Body of pancreas (tissue), 4 donors: ENCODE data around the gene ZFP91. TPM values are rescaled to one million over a fixed set of nuclear protein-coding genes. Genes with fewer than 3 reads are reported as not detected.

ENCODE experiments used
- ATAC-seq: fragments of 150-250 bp; one replicate; pipeline ENCODE4 v1.9.1; 2016
- DNase-seq, 4 donors: peaks; one replicate each; pipeline ENCODE4 v3.0.0-alpha.2; 2019
- H3K27ac ChIP-seq, 4 donors: fragments of 200-600 bp; sonication (generic); 1 replicate in 3 of 4; 2 replicates in 1 of 4; pipeline versions ENCODE4 v1.5.1 to v1.6.1; 2016 to 2019; ENCODE audit warnings: mild to moderate bottlenecking in 1 of 4, mixed read lengths in 1 of 4, moderate library complexity in 1 of 4
- H3K27me3 ChIP-seq, 2 donors: fragments of 200-600 bp; sonication (generic); one replicate each; pipeline ENCODE4 v1.6.0; 2016; ENCODE audit warnings: mild to moderate bottlenecking in 1 of 2
- H3K36me3 ChIP-seq, 2 donors: fragments of 200-600 bp; sonication (generic); replicated peaks in 1 of 2; 2 replicates each; pipeline ENCODE4 v1.5.1; 2016; ENCODE audit warnings: low read depth in 2 of 2; ENCODE audit not compliant: insufficient read depth in 1 of 2
- H3K4me1 ChIP-seq: fragments of 200-600 bp; sonication (generic); one replicate; pipeline ENCODE4 v1.6.0; 2016
- H3K4me3 ChIP-seq, 2 donors: fragments of 200-600 bp; sonication (generic); 1 replicate in 1 of 2; 2 replicates in 1 of 2; pipeline ENCODE4 v1.5.1; 2016 to 2019
- H3K9me3 ChIP-seq, 3 donors: fragments of 200-600 bp; sonication (generic); 1 replicate in 2 of 3; 2 replicates in 1 of 3; pipeline ENCODE4 v1.5.1; 2016
- POLR2A ChIP-seq, 3 donors: fragments of 450-650 bp; IDR thresholded peaks; one replicate each; pipeline ENCODE4 v1.6.1; 2016; ENCODE audit warnings: antibody characterized with exemption in 3 of 3, mild to moderate bottlenecking in 2 of 3
- WGBS, 2 donors: methylation state at CpG; one replicate each; pipeline ENCODE4 v1.1.5; 2017; 5-methylcytosine and 5-hydroxymethylcytosine counted together
- intact Hi-C: fragments of 100-400 bp; cut with DNase I; formaldehyde crosslinking; loops from one replicate; pipeline ENCODE4 v1.15.1; 2023
- total RNA-seq, 2 donors: library from RNA; depleted of rRNA; stranded (reverse); fragments of >200 nt; gene quantifications; one replicate each; pipeline ENCODE4 v1.1.0, GENCODE V29; 2016
- TF ChIP-seq, protein P1 (sequence below), 7 experiments: fragments of 450-650 bp in 4 of 7; fragments of 200-600 bp in 3 of 7; sonication (generic) in 3 of 7; IDR thresholded peaks; one replicate each; pipeline ENCODE4 v1.5.1; 2016 to 2019; ENCODE audit warnings: antibody characterized with exemption in 7 of 7

The ZFP91 gene
- total RNA-seq, 2 donors from 2014 or later, result 25.4 to 25.7 TPM

DNA sequence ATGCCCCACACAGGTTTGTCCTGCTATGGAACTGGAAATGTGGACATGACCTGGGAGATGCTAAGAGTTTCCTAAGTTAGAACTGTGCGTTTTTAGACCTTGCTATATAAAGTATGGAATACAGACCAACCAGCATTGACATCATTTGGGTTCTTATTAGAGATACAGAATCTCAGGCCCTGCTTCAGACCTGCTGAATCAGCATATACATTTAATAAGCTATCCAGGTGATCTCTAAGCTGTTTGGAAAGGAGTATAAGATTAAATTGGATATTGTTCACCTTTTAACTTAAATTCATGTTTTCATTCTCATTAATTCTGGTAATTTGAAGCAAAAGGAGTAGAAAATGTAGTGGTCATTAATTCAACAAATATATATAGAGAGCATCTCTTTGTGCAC, 36.7 kb downstream of the ZFP91 start:
- DNase-seq (no peak), ATAC-seq (no peak)
- Histone ChIP-seq H3K4me1 (peaks cover 21% of the 10 kb centered on the region), H3K4me3 (no peak overlapping the region), H3K27ac (no peak overlapping the region), H3K36me3 (peaks cover 0 to 31% of the 10 kb centered on the region in 2 donors), H3K27me3 (no peaks in the 10 kb centered on the region), H3K9me3 (no peaks in the 10 kb centered on the region)
- TF ChIP-seq, protein P1, sequence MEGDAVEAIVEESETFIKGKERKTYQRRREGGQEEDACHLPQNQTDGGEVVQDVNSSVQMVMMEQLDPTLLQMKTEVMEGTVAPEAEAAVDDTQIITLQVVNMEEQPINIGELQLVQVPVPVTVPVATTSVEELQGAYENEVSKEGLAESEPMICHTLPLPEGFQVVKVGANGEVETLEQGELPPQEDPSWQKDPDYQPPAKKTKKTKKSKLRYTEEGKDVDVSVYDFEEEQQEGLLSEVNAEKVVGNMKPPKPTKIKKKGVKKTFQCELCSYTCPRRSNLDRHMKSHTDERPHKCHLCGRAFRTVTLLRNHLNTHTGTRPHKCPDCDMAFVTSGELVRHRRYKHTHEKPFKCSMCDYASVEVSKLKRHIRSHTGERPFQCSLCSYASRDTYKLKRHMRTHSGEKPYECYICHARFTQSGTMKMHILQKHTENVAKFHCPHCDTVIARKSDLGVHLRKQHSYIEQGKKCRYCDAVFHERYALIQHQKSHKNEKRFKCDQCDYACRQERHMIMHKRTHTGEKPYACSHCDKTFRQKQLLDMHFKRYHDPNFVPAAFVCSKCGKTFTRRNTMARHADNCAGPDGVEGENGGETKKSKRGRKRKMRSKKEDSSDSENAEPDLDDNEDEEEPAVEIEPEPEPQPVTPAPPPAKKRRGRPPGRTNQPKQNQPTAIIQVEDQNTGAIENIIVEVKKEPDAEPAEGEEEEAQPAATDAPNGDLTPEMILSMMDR (IDR thresholded peaks at IDR 0.05), result no peak
- TF ChIP-seq POLR2A (IDR thresholded peaks at IDR 0.05), result no peak
- WGBS, 2 donors, result 83 to 92% methylated on average over 1 of the region's 1 CpG
- intact Hi-C loops, result no loop called here

DNA sequence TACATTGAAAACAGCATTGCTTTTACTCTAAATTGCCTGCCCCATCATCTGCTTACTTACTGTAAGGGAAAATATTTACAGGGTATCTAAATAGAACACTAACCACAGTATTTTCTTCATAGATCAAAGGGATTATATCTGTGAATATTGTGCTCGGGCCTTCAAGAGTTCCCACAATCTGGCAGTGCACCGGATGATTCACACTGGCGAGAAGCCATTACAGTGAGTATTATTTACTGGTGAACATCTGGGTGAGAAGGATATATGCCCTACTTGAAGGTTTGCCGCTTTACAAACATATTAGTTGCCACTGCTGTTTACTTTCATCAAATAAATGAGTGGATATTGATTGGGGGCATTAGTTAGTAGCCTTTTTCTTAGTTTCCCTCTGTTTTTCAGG, 37.7 kb downstream of the ZFP91 start:
- Histone ChIP-seq H3K9me3 (no peaks in the 10 kb centered on the region), H3K27ac (peak overlapping the region in 2 of 4 donors; percentile 13 to 40), H3K27me3 (no peaks in the 10 kb centered on the region), H3K4me3 (no peak overlapping the region), H3K36me3 (peaks cover 0 to 25% of the 10 kb centered on the region in 2 donors), H3K4me1 (peaks cover 21% of the 10 kb centered on the region)
- intact Hi-C loops, result no loop called here
- DNase-seq, result peak; percentile 57 to 74 (median 68)
- TF ChIP-seq, protein P1 (IDR thresholded peaks at IDR 0.05), result no peak
- no peak for TF ChIP-seq POLR2A (IDR thresholded peaks at IDR 0.05)
- ATAC-seq, result peak; percentile 74
- 22 to 38% methylated on average over 4 of the region's 4 CpGs for WGBS, 2 donors

DNA sequence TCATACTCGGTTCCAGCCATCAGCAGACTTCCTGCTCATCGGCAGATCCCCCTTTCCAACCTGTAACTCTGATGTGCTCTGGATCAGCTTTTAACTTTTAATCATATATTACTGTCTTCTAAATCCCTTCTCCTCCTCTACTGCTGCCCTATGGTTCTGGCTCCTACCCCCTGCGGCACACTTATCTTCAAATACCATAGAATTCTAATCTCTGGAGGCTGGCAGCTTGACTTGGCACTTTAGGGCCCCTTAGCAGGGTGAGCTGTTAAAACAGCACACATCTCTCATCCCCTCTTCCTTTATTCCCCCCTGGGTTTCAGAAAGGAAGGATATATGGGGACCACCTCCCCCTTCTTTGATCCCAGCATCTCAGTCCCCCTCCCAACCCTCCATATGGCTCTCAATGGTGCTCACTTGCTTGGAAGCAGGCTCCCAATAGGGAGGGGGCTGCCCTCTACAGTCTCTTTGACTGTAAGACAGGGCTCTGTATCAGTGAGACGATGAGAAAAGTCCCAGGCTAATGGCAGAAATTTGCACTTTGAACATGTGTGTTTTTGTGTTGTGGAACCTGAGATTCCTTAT, 39.2 kb downstream of the ZFP91 start:
- ATAC-seq, result no peak
- DNase-seq, result peak in 1 of 4 donors; percentile 35
- intact Hi-C loops, result no loop called here

DNA sequence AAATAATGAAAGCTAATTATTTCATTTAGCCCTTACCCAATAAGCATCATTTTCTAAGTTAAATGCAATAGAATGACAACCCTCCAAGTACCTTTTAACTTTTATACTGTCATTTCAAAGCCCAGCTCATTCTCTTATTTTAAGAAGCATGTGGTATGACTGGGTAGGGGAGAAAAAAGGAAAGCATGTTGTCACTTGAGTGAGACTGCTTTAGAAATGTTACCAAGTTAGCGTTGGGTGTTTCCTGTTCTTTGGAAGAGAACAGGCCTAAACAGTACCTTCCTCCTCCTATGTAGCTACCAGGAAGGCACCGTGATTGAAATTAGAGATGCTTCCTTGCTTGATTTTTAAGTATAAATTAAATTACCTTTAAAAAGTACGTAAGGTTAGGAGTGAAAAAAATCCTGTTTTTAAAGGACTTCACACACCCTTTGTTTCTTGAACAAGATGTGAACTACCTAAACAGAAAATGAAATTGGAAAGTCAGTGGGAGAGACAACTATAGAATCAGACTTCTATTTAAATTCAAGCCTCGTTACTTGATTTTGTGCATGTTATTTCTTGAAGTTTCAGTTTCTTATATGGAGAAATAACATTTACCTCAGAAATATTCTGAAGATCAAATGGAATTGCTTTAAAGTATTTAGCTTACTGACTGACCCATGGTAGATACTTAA, 42.9 kb downstream of the ZFP91 start:
- DNase-seq (no peak), ATAC-seq (no peak)
- no peaks in the 10 kb centered on the region for H3K27me3 ChIP-seq
- H3K36me3 ChIP-seq, result peaks cover 7 to 11% of the 10 kb centered on the region in 2 donors
- 79 to 90% methylated on average over 4 of the region's 4 CpGs for WGBS, 2 donors
- intact Hi-C loops, result no loop called here
- peak overlapping the region in 1 of 4 donors; percentile 5 for H3K27ac ChIP-seq
- TF ChIP-seq, protein P1 (IDR thresholded peaks at IDR 0.05), result no peak
- TF ChIP-seq POLR2A (IDR thresholded peaks at IDR 0.05), result no peak
- peaks cover 16% of the 10 kb centered on the region for H3K4me1 ChIP-seq
- H3K4me3 ChIP-seq, result no peak overlapping the region
- no peaks in the 10 kb centered on the region for H3K9me3 ChIP-seq

More for the DNA sequence above, 39.2 kb downstream of the ZFP91 start:
- 58 to 61% methylated on average over 4 of the region's 4 CpGs for WGBS, 2 donors
- peaks cover 0 to 15% of the 10 kb centered on the region in 2 donors for H3K36me3 ChIP-seq
- no peak overlapping the region for H3K4me3 ChIP-seq
- no peak for TF ChIP-seq POLR2A (IDR thresholded peaks at IDR 0.05)
- TF ChIP-seq, protein P1 (IDR thresholded peaks at IDR 0.05), result peak in 3 of 7 experiments; percentile 14 to 27 (median 22)
- no peaks in the 10 kb centered on the region for H3K9me3 ChIP-seq
- H3K4me1 ChIP-seq, result peaks cover 21% of the 10 kb centered on the region
- peak overlapping the region in 1 of 4 donors; percentile 15 for H3K27ac ChIP-seq
- H3K27me3 ChIP-seq, result no peaks in the 10 kb centered on the region
